HG03196 (cell line): ENCODE data around the gene TYK2.
A peak's percentile ranks its signal among the peaks of the same experiment; 100 is the strongest.

Experiments
- ATAC-seq: cut with Tn5 transposase; IDR thresholded peaks from one replicate; pipeline ENCODE4 v1.9.1; 2021; ENCODE audit not compliant: unreplicated experiment

The TYK2 gene

GRCh38 chr19:10335352-10335985, 44.9 kb downstream of the TYK2 start:
- no peak for ATAC-seq

GRCh38 chr19:10334588-10335351, 45.6 kb downstream of the TYK2 start:
- ATAC-seq = no peak

GRCh38 chr19:10333758-10334587, 46.4 kb downstream of the TYK2 start:
- ATAC-seq = no peak

GRCh38 chr19:10332965-10333757, 47.2 kb downstream of the TYK2 start, which contains the start of gene RAVER1:
Gene RAVER1, minus strand, starts transcription at chr19:10333529. Its CDS starts 22 bp downstream, at chr19:10333507.
- peak; percentile 83 for ATAC-seq

GRCh38 chr19:10332158-10332964, 48.0 kb downstream of the TYK2 start:
- ATAC-seq = no peak

DNA sequence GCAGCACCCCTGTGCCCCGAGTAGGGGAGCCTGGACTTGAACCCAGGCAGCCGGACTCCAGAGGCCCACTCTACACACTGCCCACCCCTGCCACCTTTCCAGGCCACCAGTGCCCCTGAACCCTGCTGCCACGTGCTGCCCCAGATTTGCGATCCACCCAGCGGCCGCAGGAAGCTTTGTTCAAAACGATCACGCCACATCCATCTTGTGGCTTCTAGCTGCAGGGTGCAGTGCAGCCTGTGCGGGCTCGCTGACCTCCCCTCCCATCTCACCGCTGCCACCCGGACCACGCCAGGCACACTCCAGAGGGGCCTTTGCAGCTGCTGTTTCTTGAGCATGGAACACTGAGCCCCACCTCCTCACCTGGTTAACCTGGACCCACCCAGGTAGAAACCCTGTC, 50.8 kb downstream of the TYK2 start:
- ATAC-seq = no peak

DNA sequence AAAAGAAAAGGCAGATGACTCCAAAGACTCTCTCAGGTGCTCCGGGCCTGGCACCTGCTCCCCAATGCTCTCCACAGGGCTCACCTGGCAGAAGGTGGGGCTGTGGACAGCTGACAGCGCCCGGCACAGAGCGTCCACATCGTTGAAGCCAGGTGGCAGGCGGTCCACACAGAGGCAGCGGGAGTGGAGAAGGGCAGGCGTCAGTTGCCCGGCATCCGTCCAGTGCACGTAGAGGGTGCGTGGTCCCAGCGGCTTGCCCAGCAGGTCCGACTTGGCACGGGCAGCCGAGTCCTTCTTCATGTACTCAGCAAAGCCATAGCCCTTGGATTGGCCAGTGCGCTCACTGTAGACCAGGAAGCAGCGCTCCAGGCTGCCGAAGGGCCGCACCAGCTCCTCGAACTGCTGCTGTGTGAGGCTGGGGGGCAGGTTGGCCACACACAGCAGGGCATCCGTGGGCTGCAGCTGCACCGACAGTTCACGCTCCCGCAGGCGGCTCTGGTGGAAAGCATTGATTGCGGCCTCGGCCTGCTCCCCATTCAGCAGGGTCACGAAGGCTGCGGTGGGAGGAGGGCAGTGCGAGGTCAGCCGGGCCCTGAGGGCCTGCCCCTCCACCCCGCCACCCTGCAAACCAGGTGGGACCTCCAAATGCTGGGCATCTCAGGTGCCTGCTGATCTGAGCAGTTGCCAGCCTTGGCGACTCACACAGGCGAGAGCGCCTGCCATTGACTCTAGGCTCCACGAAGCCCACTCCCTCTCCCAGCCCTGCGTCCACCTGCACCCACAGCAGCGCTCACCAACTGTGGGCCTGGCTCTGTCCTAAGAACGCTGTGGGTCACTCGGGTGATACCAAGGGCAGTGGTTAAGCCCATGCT, 51.6 kb downstream of the TYK2 start:
- no peak for ATAC-seq

DNA sequence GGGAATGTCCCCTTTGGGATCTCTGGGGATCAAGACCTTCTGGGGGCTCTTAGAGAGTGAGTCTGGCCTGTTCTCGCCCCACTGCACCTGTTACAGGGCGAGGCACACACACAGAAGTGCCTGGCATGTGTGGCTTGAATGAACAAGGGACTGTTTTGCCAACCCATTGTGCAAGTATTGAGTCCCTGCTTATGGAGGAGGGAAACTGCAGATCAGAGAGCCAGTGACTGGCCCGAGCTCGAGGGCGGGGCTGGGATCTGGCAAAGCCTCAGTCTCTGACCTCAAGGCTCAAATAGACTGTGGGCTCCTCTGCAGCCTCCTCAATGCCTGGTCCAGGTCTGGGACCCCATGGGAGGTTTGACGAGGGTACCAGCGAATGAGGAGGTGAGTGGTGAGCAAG, 52.6 kb downstream of the TYK2 start:
- no peak for ATAC-seq

GRCh38 chr19:10325732-10326131, 54.6 kb downstream of the TYK2 start:
- ATAC-seq = no peak

DNA sequence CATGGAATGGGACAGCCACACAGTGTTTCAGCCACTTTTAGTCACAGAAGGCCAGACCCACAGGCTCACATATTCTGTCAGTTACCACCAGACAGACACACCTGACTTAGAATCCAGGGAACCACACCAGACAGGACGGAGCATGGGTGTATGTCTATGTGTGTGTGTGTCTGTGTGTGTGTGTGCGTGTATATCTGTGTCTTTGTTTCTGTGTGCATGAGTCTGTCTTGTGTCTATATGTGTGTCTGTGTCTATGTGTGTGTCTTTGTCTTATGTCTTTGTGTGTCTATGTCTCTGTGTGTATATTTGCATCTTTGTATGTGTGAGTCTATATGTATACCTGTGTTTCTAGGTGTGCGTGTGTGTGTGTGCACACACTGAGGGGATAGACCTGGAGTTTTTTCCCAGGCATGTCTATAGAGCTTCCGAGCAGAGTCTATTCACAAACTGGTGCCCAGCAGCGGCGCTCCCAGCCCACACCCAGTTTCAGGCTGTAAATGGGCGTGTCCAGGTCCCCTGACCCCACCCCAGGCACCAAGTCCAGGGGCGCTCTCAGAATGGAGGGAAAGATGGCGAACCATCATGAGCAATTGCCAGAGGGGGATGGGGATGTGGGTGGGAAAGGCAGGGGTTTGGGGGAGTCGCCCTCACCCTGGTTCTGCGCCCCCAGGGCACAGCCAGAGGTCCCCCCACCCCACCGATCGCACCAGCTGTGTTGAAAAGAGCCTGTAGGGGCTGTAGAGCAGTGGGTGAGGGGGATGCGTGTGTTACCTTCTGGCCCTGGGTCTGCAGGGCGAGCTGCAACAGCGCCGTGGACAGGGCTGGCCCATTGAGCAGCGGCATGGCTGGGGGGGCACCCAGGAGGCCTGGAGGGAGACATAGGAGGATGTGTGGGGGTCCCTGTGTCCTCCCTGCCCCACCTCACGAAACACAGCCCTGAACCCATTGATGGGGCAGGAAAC, 58.2 kb downstream of the TYK2 start:
- no peak for ATAC-seq

DNA sequence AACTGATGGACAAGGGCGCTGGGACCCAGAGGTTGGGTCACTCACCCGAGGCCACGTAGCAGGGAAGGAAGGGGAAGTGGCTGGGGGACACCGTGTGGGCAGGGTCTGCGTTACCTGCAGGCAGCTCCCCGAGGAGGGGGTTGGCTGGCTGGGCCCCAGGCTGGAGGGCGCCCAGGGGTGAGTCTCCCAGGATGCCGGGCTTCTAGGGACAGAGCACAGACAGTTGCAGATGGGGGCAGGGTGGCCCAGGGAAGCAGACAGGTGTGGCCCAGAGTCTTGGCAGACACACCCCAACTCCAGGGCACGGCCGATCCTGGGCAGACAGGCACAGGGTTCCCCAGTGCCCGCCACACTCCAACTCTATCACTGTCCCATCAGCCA, 59.0 kb downstream of the TYK2 start:
- ATAC-seq = no peak

GRCh38 chr19:10320602-10321416, 59.6 kb downstream of the TYK2 start:
- no peak for ATAC-seq

DNA sequence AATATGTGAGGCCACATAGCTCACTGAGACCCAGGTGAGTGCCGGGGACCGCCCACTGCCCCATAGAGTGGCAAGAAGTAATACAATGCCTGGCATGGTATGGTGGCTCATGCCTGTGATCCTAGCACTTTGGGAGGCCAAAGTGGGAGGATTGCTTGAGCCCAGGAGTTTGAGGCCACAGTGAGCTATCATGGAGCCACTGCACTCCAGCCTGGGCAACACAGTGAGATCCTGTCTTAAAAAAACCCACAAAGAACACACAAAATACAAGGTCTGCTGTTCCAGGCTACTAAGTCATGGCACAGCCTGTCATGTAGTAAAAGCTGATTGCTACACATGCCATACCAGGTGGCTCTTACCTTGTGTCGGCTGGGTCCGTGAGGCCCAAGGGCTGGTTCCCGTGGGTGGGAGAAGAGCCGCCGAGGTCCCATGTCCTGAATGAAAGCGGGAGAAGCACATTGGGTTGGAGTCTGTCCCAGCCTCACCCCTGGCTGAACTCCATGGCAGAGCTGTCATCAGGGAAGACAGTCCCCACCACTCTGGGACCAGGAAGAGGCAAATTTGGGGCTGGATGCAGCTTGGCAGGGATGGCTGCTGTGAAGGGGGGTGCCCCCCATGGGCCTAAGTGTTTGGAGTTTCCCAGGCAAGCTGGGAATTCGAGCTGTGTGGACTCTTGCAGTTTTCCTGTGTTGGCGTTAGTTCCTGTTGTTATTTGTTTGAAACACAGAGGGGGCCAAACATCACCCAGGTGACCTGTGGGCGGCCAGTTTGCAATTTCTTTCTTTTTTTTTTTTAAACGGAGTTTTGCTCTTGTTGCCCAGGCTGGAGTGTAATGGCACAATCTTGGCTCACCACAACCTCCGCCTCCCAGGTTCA, 61.3 kb downstream of the TYK2 start:
- ATAC-seq = no peak

DNA sequence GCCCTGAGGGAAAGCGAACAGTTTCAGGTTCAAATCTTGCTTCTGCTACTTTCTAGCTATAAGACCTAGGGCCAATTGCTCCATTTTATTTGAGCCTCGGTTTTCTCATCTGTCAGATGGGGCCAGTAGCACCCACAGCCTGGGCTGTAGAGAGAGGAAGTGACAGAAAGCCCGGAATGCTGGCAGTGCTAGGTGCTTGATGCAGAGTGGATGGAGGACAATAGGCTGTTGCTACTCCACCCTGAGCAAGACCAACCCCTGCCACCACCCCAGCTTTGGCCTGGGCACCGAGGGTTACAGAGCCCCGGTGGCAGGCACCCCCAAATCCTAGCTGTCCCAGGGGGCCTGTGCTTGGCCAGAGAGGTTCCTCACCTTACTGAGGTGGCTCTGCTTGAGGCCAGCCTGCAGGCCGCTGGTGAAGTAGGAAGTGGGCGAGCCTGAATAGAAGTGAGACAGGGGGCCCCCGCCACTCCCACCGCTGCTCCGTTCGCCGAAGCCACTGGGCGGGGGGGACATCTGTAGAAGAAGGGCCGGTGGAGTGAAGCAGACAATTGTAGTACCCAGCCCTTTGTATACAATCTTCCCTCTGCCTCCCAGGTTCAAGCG, 62.4 kb downstream of the TYK2 start:
- no peak for ATAC-seq

GRCh38 chr19:10317045-10317856, 63.1 kb downstream of the TYK2 start:
- no peak for ATAC-seq
